Skin epidermis (tissue), 12 donors: ENCODE data around the gene FAM193B.
"Not testable (repeated sequence)": the region's sequence is repeated elsewhere in the genome, so short reads cannot be mapped to it uniquely, and the experiment has no call there.

Experiments used
- H3K27ac ChIP-seq, 21 experiments: fragments of 200-600 bp; sonication (generic) in 11 of 21; one replicate each; pipeline ENCODE4 v1.5.0; 2020; ENCODE audit warnings: mild to moderate bottlenecking in 3 of 21, inconsistent platforms in 2 of 21, moderate library complexity in 2 of 21
- H3K4me3 ChIP-seq, 7 experiments: fragments of 200-600 bp; sonication (generic) in 2 of 7; one replicate each; pipeline ENCODE4 v1.5.0; 2020; ENCODE audit warnings: inconsistent platforms in 2 of 7, mild to moderate bottlenecking in 2 of 7, moderate library complexity in 1 of 7

The FAM193B gene

DNA sequence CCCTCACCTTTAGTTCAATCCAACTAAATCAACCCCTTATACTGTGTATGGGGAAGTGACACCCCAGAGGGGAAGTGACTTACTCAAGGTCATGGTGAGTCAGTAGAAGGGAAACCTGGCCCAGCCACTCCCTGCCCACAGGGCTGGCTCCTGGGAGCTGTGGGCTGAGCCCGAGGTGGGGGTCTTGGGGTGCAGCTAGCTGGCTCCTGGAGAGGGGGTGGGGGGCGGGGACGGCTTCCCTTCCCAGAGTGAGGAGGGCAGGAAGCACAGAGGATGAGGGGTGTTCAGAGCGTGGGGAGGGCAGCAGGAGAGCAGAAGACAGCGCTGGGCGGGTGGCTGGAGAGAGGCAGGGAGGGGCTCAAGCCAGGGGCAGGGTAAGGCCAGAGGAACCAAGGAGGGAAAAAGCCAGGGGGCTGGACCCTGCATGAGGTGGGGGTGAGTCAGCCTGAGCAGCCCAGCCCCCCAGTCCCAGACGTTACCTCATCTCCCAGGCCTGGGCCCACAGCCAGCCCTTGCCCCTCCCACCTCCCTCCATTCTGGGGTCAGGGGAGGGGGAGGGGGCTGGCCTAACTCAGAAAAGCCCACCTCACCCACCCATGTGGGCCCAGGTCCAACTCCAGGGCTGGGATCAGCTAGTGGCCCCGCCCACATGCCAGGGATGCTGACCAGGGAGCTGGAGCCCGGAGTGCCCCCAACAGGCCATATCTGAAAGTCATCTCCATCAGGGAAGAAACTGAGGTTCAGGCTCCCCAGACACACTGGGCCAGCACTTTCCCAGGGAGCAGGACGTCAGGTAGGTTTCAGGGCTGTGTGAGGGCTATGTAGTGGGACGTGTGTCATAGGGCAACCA, 59.8 kb downstream of the FAM193B start:
- H3K4me3 ChIP-seq = peak overlapping the region in 2 of 7 experiments; percentile 64 to 71
- peak overlapping the region in 20 of 21 experiments; percentile 18 to 96 (median 85) for H3K27ac ChIP-seq

- Histone ChIP-seq H3K27ac (peak overlapping the region in 20 of 21 experiments; percentile 18 to 96 (median 85)), H3K4me3 (no peak overlapping the region)
Observed at GRCh38 chr5:177493795-177494345, 60.5 kb downstream of the FAM193B start.

DNA sequence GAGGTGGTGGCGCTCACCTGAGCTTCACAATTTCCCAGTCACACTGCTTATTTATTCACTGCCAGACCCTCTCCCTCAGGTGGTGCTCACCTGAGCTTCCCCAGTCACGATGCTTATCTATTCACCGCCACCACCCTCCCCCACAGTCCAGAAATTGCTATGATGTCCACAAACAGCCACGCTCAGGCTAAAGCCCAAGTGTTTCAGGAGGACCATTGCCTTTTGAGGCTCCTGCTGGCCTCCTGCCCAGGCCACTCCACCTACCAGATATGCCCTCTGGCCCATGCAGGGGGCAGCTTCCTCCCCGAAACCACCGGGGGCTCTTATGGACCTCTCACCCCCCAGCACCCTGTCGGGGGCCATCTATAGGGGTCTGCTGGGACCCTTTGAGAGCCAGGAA, 61.5 kb downstream of the FAM193B start:
- H3K4me3 ChIP-seq = no peak overlapping the region

DNA sequence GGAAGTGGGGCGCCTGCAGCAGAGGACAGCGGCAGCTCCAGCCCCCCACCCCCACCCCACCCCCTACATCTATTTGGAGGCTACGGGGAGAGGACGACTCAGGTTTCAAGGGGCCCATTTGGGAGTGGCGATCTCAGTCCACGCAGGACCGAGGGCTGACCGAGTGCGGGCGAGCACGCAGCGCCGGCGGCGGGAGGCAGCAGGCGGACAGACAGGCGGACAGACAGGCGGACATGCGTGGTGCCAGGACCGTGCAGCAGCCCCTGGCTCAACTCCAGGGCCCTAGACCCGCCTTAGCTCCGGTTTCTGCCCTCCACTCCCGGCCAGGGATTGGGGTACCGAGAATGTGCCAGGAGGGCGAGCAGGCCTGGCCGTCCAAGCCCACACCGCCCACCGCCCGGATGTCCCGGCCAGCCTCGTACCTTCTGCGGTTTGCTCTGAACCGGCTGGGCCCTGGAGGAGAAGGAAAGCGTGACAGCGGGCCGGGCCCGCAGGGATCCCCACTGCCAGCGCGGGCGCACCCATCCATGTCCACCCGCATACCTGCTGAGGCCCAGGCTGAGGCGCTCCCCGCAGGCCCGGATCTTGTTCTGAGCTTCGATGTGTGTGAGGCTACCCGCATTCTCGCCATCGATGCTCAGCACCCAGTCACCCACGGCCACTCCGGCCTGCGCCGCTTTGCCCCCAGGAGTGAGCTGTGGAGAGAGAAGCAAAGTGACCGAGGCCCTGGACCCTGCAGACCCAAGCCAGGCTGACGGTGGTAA, 62.2 kb downstream of the FAM193B start:
- Histone ChIP-seq H3K27ac (peak overlapping the region in 1 of 21 experiments; percentile 6), H3K4me3 (no peak overlapping the region)

More for the DNA sequence above, 61.5 kb downstream of the FAM193B start:
- H3K27ac ChIP-seq = peak overlapping the region in 7 of 21 experiments; percentile 10 to 88 (median 32)

DNA sequence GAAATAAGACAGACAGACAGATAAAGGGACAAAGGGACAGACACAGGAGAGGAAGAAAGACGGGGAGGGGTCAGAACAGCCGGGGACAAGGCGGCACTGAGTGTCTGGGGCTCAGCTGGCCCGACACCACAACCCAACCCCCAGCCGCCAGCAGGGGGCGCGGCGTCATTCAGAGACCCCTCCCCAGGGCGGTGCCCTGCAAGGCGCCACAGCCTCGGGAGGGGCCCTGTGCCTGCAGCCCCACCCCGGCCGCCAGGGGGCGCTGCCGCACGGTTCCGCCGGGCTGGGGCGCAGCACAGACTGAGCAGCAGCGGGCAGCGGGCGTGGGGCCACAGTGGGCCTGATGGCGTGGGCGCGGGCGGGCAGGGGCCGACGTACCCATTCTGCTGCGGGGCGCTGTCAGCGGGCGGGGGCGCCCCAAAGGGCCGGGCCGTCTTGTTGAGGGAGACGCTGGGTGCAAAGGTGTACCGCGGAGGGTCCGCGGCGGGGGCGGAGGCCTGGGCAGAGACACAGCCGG, 62.9 kb downstream of the FAM193B start:
- Histone ChIP-seq H3K4me3 (no peak overlapping the region), H3K27ac (peak overlapping the region in 1 of 21 experiments; percentile 6)

- Histone ChIP-seq H3K27ac (no peak overlapping the region), H3K4me3 (no peak overlapping the region)
Observed at GRCh38 chr5:177490992-177491391, 63.4 kb downstream of the FAM193B start.

GRCh38 chr5:177490311-177490991, 63.9 kb downstream of the FAM193B start:
- no peak overlapping the region for H3K4me3 ChIP-seq
- no peak overlapping the region for H3K27ac ChIP-seq

GRCh38 chr5:177489119-177489716, 65.1 kb downstream of the FAM193B start:
- H3K4me3 ChIP-seq = no peak overlapping the region
- H3K27ac ChIP-seq = no peak overlapping the region

GRCh38 chr5:177487975-177488374, 66.4 kb downstream of the FAM193B start:
- Histone ChIP-seq H3K4me3 (no peak overlapping the region), H3K27ac (no peak overlapping the region)

DNA sequence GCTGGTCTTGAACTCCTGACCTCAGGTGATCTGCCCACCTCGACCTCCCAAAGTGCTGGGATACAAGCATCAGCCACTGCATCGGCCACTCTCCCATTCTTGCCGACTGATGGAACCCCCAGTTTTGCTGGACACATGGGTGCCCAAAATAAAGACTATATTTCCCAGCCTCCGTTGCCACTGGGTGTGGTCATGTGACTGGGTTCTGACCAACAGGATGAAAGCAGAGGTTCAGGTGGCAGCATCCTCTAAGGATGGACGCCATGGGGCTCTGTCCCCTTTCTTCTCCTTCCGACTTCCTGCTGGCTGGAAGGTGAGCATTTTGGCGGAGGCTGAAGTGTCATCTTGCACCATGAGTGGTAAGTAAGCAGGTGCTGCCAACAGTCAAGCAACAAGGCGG, 67.2 kb downstream of the FAM193B start:
- Histone ChIP-seq H3K4me3 (no peak overlapping the region), H3K27ac (no peak overlapping the region)

DNA sequence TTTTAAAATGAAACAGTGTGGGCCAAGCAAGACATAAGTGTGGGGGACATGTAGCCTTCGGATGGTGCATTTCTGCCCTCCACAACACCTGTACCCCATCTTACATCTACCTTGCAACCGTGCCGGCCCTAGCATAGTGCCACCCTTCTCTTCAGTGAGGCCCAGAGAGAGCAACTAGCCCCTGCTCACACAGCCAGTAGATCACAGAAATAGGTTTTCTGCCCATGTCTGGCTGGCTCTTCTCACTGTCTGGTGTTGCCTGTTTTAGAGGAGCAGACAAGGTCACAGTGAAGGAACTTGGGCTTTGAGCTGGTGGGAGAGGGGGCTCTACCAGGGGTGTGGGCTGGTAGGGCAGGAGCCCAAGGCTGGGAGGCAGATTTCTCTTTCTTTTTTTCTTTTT, 68.1 kb downstream of the FAM193B start:
- Histone ChIP-seq H3K27ac (no peak overlapping the region), H3K4me3 (no peak overlapping the region)

- not testable (repeated sequence) for H3K27ac ChIP-seq, H3K4me3 ChIP-seq
Observed at GRCh38 chr5:177485753-177486152, 68.6 kb downstream of the FAM193B start.

- Histone ChIP-seq H3K27ac (no peak overlapping the region), H3K4me3 (no peak overlapping the region)
Observed at GRCh38 chr5:177484902-177485549, 69.3 kb downstream of the FAM193B start.

DNA sequence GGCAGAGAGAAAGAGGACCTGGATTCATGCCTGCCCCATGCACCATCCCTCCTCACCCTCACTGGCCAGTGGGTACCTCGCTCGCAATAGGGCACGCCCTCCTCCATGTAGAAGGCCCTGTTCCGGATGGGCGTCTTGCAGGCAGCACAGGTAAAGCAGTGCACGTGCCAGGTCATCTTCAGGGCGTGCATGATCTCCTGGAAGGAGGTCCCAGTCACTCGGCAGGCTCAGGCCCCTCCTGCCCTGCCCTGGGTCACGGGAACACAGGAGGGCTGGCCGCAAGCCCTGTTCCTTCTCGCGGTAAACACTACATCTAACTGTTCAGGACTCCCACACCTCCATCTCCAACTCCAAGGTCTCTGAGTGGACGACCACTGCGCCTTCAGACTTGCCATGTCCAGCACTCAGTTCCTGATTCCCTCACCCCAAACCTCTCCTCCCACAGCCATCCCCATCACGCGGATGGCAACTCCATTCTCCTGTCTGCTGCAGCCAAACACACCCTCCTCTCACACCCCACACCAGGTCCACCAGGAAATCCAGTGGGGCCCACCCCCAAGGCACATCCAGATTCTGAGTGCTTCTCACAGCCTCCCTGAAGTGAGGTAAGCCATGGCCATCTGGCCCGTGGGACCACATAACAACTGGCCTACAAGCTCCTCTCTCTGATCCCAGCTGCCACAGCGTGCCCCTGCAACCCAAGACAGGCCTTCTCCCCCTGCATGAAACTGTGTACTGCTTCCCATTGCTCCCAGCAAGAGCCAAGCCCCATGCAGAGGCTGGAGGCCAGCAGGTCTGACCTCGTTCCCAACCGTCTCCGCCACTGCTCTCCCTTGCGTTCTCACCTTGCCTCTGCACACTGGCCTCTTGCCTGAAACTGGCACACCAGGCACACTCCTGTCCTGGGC, 70.1 kb downstream of the FAM193B start:
- H3K27ac ChIP-seq = no peak overlapping the region
- H3K4me3 ChIP-seq = no peak overlapping the region

DNA sequence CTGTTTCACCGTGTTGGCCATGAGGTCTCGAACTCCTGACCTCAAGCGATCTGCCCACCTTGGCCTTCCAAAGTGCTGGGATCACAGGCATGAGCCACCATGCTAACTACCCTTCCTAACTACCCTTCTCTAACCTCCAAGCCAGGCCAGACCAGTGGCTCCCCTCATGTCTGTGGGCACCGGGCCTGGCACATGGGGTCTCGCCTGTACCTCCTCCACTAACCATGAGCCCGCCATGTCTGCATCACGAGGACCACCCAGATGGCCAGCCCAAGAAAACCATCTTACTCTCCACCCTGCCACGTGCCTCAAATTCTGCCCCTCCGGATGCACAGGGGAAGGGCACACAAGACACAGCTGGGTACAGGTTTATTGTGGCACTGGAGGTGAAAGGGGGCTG, 71.3 kb downstream of the FAM193B start:
- Histone ChIP-seq H3K4me3 (no peak overlapping the region), H3K27ac (no peak overlapping the region)

DNA sequence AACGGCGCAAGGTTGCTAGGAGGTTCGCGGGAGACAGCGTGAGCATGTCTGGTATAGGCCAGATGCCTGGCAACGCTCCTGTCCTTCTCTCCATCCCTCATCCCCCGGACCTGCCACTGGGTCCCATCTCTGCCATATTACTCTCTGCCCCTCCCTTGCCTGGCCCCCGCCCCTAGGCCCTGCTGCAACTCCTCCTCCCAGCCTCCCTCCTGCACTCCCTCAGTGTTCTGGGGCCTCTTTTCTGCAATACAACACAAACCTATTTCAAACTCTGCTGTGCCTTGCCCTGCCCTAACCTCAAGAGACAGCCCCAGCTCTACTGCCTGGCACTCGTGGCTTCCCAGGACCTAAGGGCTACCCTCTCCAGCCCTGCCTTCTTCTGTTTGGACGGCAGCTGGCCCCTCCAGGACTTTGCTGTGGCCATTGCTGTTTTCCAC, 72.0 kb downstream of the FAM193B start:
- no peak overlapping the region for H3K27ac ChIP-seq
- H3K4me3 ChIP-seq = no peak overlapping the region

- no peak overlapping the region for H3K4me3 ChIP-seq
- peak overlapping the region in 10 of 21 experiments; percentile 1 to 58 (median 40) for H3K27ac ChIP-seq
Observed at GRCh38 chr5:177479774-177480173, 74.6 kb downstream of the FAM193B start.
